ENCODE data around the gene LRP2BP. TPM values are rescaled to one million over a fixed set of nuclear protein-coding genes. Genes with fewer than 3 reads are reported as not detected.

The LRP2BP gene
- total and polyA plus RNA-seq, 2 of the 4 experiments (the other 2 are of a cell fraction) = 0.10 to 0.18 TPM

GRCh38 chr4:185357733-185358440, 37.8 kb downstream of the LRP2BP start:
- H2BK15ac ChIP-seq (ENCODE audit: low read depth, low read length) = no peak overlapping the region; the same call in 2 of the 3 replicates
- H2BK120ac ChIP-seq (ENCODE audit: low read depth, low read length) = peak overlapping the region; percentile 4; the same call in 1 of the 2 replicates
- ATAC-seq (ENCODE audit: low read depth) (no peak), DNase-seq (no peak)
- no peak overlapping the region for H3K9ac ChIP-seq (ENCODE audit: low read depth, low read length)
- H3K9me1 ChIP-seq (ENCODE audit: insufficient read depth, low read length) = 0 out of 2 replicates have a peak, but pooled peaks cover 3% of the 10 kb centered on the region
- dilution Hi-C loops (cut with HindIII; ENCODE audit: low sequenced_read_pairs, unreplicated experiment) (no loop called here), intact Hi-C loops (cut with micrococcal nuclease) (no loop called here), in situ Hi-C loops (cut with MboI; ENCODE audit: low sequenced_read_pairs) (no loop called here)
- no peak overlapping the region for H4K91ac ChIP-seq (ENCODE audit: insufficient read depth, low read depth, low read length)
- H2AFZ ChIP-seq (replicated peaks; ENCODE audit: low read length, poor library complexity) = no peak overlapping the region
- no peak overlapping the region; the same call in 1 of the 2 replicates for H3K4ac ChIP-seq (ENCODE audit: low read depth, low read length)
- H4K20me1 ChIP-seq (ENCODE audit: insufficient read depth, low read length) = no peaks in the 10 kb centered on the region
- H3K56ac ChIP-seq (ENCODE audit: extremely low read depth, insufficient read depth, low read length) = no peak overlapping the region
- WGBS, 2 experiments (ENCODE audit: extremely low coverage in 2 of 2, insufficient read length in 1 of 2) = 40% methylated on average over 2 of the region's 7 CpGs; no CpG with 5 or more reads in 1 of the 2 experiments
- no peaks in the 10 kb centered on the region for H3K9me3 ChIP-seq (ENCODE audit: control insufficient read depth, insufficient read depth, low read length)
- H4K5ac ChIP-seq (ENCODE audit: low read depth, low read length) = no peak overlapping the region
- 0 out of 4 replicates have a peak overlapping the region, but pooled peaks of 1 of the 2 experiments have one; percentile 24 for H4K8ac ChIP-seq (ENCODE audit: low read depth in 2 of 2, low read length in 2 of 2)
- no TSS peak for BruUV-seq (replicated peaks)
- no peak overlapping the region for H3K4me2 ChIP-seq (ENCODE audit: low read depth, low read length)
- H3K18ac ChIP-seq (ENCODE audit: low read depth, low read length) = no peak overlapping the region; the same call in 1 of the 2 replicates
- H3K27ac ChIP-seq (ENCODE audit: insufficient read depth, low read length) = no peak overlapping the region
- peaks cover 10% of the 10 kb centered on the region for H3K36me3 ChIP-seq (ENCODE audit: control insufficient read depth, insufficient read depth, low read length)
- no peak overlapping the region for H3K4me3 ChIP-seq (ENCODE audit: insufficient read depth, low read depth, low read length)
- no peaks in the 10 kb centered on the region for H3K27me3 ChIP-seq (ENCODE audit: control insufficient read depth, insufficient read depth, low read length)
- H3K14ac ChIP-seq (replicated peaks; ENCODE audit: low read depth, low read length) = peak overlapping the region; percentile 3; the same call in 1 of the 2 replicates
- ChIA-PET POLR2A (ENCODE audit: unreplicated experiment) (no interaction called here), CTCF (interaction anchor here (0.5 kb wide), 1 partner anchor 190 kb away, joined by 4 read pairs; no protein-coding TSS in a partner anchor)
- peak overlapping the region; percentile 47 for H2BK5ac ChIP-seq (ENCODE audit: low read depth, low read length, poor library complexity, severe bottlenecking)
- no peak overlapping the region for H2AK5ac ChIP-seq (ENCODE audit: low read depth, low read length)
- H2AK9ac ChIP-seq (replicated peaks; ENCODE audit: low read depth, low read length, poor library complexity) = no peak overlapping the region
- H3K79me1 ChIP-seq (ENCODE audit: low read depth in 1 of 2, low read length in 2 of 2) = no peaks in the 10 kb centered on the region
- peak overlapping the region; percentile 16; the same call in 1 of the 2 replicates for H2BK20ac ChIP-seq (ENCODE audit: low read depth, low read length)
- no peak overlapping the region; the same call in 1 of the 2 replicates for H3K23ac ChIP-seq (ENCODE audit: low read depth, low read length)
- H3K4me1 ChIP-seq (ENCODE audit: control insufficient read depth, insufficient read depth, low read length) = peaks cover 5% of the 10 kb centered on the region
- TF ChIP-seq NFE2L2 (IDR thresholded peaks at IDR 0.05; ENCODE audit: low read depth, low read length) (no peak), RCOR1 (IDR thresholded peaks at IDR 0.05; ENCODE audit: insufficient replicate concordance, low read length) (no peak), RAD21 (IDR thresholded peaks at IDR 0.05; ENCODE audit: low read length) (no peak), SMC3 (IDR thresholded peaks at IDR 0.05; ENCODE audit: low read depth, low read length) (no peak), POLR2A (IDR thresholded peaks at IDR 0.05; ENCODE audit: low read depth, low read length) (no peak), RFX5 (IDR thresholded peaks at IDR 0.05; ENCODE audit: low read depth, low read length) (no peak), ELK1 (IDR thresholded peaks at IDR 0.05; ENCODE audit: borderline replicate concordance, low read depth, low read length) (no peak), MAZ (IDR thresholded peaks at IDR 0.05; ENCODE audit: borderline replicate concordance, low read depth, low read length) (no peak), CTCF (conservative IDR thresholded peaks at IDR 0.05; ENCODE audit: low read depth, low read length) (no peak), FOS (IDR thresholded peaks at IDR 0.05; ENCODE audit: low read depth, low read length) (no peak), CHD1 (IDR thresholded peaks at IDR 0.05; ENCODE audit: low read depth, low read length) (no peak), BHLHE40 (IDR thresholded peaks at IDR 0.05; ENCODE audit: low read depth, low read length) (no peak), MXI1 (IDR thresholded peaks at IDR 0.05; ENCODE audit: borderline replicate concordance, low read depth, low read length) (no peak), MAFK (IDR thresholded peaks at IDR 0.05; ENCODE audit: low read depth, low read length) (no peak)
- TF ChIP-seq, protein P1, sequence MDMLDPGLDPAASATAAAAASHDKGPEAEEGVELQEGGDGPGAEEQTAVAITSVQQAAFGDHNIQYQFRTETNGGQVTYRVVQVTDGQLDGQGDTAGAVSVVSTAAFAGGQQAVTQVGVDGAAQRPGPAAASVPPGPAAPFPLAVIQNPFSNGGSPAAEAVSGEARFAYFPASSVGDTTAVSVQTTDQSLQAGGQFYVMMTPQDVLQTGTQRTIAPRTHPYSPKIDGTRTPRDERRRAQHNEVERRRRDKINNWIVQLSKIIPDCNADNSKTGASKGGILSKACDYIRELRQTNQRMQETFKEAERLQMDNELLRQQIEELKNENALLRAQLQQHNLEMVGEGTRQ (IDR thresholded peaks at IDR 0.05; ENCODE audit: low read depth, low read length) = no peak

Data from IMR-90 (cell line).